ENCODE data around the gene CFAP161.
"Not testable (repeated sequence)": the region's sequence is repeated elsewhere in the genome, so short reads cannot be mapped to it uniquely, and the experiment has no call there.

Gene CFAP161

GRCh38 chr15:81158561-81158960, 24.5 kb downstream of the CFAP161 start:
- not testable (repeated sequence) for DNase-seq (ENCODE audit: low read depth)

GRCh38 chr15:81160312-81161159, 26.5 kb downstream of the CFAP161 start:
- DNase-seq (ENCODE audit: low read depth) = no peak

- no peak for DNase-seq (ENCODE audit: low read depth)
Observed at GRCh38 chr15:81161160-81161673, 27.1 kb downstream of the CFAP161 start.

- DNase-seq (ENCODE audit: low read depth) = no peak
Observed at GRCh38 chr15:81161851-81162250, 27.8 kb downstream of the CFAP161 start.

DNA sequence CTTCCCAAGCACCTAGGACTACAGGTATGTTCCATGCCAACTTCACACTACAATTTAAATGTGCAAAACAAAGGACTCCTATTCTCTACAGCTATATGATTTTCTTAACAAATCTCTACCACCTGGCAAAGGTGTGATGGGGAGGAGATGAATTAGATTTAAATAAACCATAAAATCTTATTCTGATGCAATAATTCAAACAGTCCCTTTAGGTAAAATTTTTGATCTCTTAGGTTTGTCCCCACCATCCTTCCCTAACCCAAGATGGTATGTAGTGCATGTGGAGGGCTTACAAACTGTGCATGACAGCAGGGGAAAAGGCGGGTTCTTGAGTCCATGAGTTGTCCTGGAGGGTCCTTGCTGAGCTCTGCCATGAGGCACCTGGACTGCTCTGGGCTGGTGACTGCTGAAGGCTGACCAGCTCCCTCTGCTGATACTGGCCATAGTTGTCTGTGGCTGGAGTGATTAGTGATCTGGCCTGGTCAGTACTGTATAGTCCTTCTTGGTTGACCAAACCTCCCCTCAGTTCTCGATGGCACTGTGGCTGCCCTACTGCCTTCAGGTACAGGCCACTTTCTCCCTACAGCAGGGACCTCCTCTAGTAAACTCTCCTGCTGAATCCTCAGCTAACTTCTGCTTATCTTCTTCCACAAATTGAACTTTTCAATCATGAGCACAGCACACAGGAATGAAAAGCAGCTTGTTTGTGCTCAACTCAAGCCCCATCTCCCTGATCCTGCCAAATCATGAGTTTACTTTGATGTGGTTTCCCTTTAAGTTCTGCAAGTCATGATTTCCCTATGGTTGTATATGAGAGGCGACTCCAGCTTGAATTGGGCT, 30.1 kb downstream of the CFAP161 start:
- DNase-seq (ENCODE audit: low read depth) = no peak

GRCh38 chr15:81165535-81165934, 31.5 kb downstream of the CFAP161 start:
- DNase-seq (ENCODE audit: low read depth) = no peak

DNA sequence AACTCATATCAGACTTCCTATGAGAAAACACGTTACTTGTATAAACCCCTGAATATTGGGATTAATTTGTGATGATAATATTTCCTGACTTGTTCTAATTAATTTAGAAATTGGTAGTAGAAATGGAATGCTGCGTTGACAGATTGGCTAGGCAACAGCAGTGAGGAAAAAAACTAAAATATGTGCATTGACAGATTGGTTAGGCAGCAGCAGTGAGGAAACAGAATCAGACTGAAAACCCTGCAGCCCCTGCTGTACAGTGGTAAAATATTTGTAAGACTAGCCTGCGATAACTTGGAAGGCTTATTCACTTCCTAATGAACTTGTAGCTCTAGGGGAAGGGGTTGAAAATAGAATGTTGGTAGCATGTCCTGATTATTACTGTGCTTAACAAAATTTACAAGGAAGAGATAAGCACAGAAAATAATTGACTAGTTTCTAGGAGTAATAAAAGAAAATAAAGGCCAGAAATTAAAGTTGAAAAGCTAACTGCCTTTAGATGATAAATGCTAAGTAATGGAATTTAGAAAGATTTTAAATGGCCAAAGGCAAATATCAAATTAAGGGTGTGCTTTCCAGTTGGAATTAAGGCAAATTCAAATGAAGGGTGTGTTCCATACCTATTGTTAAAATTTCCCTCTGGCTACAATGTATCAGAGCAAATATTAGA, 32.7 kb downstream of the CFAP161 start:
- DNase-seq (ENCODE audit: low read depth) = no peak

GRCh38 chr15:81168131-81168526, 34.1 kb downstream of the CFAP161 start:
- no peak for DNase-seq (ENCODE audit: low read depth)

GRCh38 chr15:81168644-81169043, 34.6 kb downstream of the CFAP161 start:
- DNase-seq (ENCODE audit: low read depth) = no peak

GRCh38 chr15:81170511-81170910, 36.4 kb downstream of the CFAP161 start:
- no peak for DNase-seq (ENCODE audit: low read depth)

GRCh38 chr15:81171286-81171685, 37.2 kb downstream of the CFAP161 start:
- DNase-seq (ENCODE audit: low read depth) = no peak

GRCh38 chr15:81174125-81174791, 40.2 kb downstream of the CFAP161 start:
- no peak for DNase-seq (ENCODE audit: low read depth)

DNA sequence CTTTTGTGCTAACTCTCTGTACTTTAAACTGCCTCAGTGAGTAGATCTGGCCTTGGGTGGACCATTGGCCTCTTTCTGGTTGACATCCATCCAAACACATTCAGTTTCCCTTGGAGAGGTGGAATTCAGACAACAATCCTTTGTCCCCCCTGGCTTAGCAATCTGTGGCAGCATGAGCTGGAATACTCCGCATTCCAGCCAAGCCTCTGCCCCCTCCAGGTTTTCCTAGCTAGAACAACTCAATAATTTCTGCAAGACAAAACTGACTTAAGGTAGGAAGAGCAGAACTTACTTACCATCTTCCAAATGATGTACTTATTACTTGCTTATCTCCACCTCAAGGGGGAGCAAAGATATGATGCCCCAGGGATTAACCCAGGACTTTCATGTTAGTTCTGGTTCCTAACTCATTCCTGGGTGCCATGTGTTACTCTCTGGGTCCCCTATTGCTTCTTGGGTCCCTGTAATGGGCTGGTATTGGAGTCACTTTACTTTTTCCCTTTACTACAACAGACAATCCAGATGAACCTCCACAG, 40.8 kb downstream of the CFAP161 start:
- DNase-seq (ENCODE audit: low read depth) = no peak

DNA sequence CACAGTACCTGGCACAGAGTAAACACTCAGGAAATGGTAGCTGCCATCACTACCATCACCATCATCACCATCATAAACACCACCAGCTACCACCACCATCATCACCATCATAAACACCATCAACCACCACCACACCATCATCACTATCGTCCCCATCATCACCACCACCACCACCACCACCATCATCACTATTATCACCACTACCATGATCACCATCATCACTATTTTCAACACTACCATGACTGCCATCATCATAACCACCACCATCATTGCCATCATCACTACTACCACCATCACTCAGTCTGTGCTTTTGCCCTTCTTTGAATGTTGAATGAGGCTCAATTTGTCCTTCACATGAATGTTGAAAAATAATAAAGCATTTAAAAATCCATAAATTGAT, 41.4 kb downstream of the CFAP161 start:
- DNase-seq (ENCODE audit: low read depth) = no peak

DNA sequence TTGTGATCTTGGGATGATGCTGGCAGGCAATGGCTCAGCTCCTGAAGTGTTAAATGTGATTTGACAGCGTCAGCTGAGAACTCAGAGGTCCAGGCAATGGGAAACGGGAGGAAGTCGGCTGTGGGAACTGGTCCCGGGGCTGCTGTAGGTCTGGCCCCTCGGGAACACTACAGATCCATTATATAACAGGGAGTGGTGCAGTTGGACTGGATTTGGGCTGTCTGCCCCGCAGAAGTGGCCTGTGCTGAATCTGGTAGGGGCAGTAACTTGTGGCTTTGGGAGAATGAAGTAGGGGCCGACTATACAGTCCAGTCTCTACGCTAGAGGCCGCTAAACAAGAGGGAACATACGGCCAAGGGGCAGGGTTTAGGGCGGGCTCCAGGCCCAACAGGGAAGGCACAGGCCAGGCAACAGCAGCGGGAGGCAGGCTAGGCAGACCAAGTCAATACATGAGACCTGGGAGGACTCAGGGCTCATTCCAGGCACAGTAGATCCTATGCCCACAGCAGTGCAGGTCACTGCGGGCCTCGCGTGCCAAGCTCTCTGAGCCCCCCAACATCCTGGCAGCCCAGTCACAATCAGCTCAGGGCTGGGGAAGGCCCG, 42.3 kb downstream of the CFAP161 start:
- DNase-seq (ENCODE audit: low read depth) = no peak

- DNase-seq (ENCODE audit: low read depth) = no peak
Observed at GRCh38 chr15:81178365-81178764, 44.3 kb downstream of the CFAP161 start.

DNA sequence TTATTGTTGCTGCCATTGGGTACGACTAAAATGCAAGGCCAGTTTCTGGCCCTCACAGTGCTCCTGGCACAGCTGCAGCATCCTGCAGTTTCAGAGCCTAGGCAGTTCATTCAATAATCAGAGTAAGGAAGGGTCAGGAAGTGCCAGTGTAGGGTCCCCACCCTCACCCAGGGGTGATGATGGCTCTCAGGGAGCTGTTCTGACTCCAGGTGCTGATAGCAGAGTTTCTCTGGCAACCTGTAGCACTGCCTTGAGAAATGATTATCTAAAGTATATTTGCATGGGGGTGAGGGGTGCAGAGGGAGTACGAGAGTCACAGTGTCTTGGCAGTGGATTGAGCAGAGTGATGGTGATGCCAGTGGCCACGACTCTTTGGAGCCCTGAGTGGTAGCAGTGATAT, 47.1 kb downstream of the CFAP161 start:
- no peak for DNase-seq (ENCODE audit: low read depth)

- DNase-seq (ENCODE audit: low read depth) = no peak
Observed at GRCh38 chr15:81182031-81182755, 48.1 kb downstream of the CFAP161 start.

DNA sequence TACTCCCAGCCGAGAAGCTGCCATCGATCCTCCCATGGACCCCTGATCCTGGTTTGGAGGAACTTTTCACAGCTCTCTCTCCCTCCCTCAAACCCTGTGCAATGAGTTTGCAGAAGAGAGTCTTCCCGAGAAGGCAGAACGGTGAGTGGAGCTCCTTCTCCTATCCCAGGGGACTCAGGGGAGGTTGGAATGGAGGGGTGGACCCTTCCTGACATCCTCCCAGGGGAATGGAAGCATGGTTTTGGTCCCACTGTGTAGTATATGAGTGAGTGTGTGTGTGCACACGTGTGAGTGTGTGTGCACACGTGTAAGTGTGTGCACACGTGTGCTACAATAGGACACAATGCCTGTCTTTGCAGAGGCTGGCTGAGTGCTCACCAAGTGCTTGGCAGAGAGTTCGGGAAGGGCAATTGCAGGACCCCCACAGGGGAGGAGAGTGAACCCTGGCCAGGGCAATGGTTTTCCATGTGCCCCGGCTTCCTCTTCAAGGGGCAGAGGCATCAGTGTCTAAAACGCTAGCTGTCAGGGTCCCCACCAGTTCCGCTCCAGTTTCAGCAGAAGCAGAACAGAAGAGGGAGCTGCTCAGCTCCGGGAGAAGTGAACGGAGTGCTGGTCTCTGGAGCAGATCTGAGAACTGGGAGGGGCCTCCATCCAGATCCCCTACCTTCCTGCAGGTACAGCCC, 48.8 kb downstream of the CFAP161 start:
- DNase-seq (ENCODE audit: low read depth) = no peak

GRCh38 chr15:81183439-81183775, 49.3 kb downstream of the CFAP161 start:
- DNase-seq (ENCODE audit: low read depth) = no peak

Data from T-helper 22 cell (primary cell).